ENCODE results near the gene SAP130.
"Not testable (repeated sequence)": the region's sequence is repeated elsewhere in the genome, so short reads cannot be mapped to it uniquely, and the experiment has no call there.

SAP130 gene

GRCh38 chr2:127953128-127953718 lies 74.6 kb downstream of the SAP130 start:
- peak; percentile 39 for DNase-seq (ENCODE audit: low read depth)

GRCh38 chr2:127951026-127951425 lies 76.8 kb downstream of the SAP130 start:
- peak; percentile 83 for DNase-seq (ENCODE audit: low read depth)

GRCh38 chr2:127950264-127950663 lies 77.6 kb downstream of the SAP130 start:
- no peak for DNase-seq (ENCODE audit: low read depth)

GRCh38 chr2:127945281-127945680 lies 82.6 kb downstream of the SAP130 start:
- DNase-seq (ENCODE audit: low read depth), result no peak

- DNase-seq (ENCODE audit: low read depth), result peak; percentile 7
Measured at GRCh38 chr2:127943186-127943585, 84.7 kb downstream of the SAP130 start.

- DNase-seq (ENCODE audit: low read depth), result no peak
Measured at GRCh38 chr2:127942002-127942401, 85.9 kb downstream of the SAP130 start.

GRCh38 chr2:127941461-127941860 lies 86.4 kb downstream of the SAP130 start:
- DNase-seq (ENCODE audit: low read depth), result no peak

- DNase-seq (ENCODE audit: low read depth), result no peak
Measured at GRCh38 chr2:127940641-127941040, 87.2 kb downstream of the SAP130 start.

GRCh38 chr2:127935337-127935736 lies 92.5 kb downstream of the SAP130 start:
- DNase-seq (ENCODE audit: low read depth), result no peak

GRCh38 chr2:127932199-127932876 lies 95.5 kb downstream of the SAP130 start:
- peak; percentile 87 for DNase-seq (ENCODE audit: low read depth)

- DNase-seq (ENCODE audit: low read depth), result no peak
Measured at GRCh38 chr2:127929449-127929848, 98.4 kb downstream of the SAP130 start.

- DNase-seq (ENCODE audit: low read depth), result no peak
Measured at GRCh38 chr2:127927384-127927783, 100.5 kb downstream of the SAP130 start.

- peak; percentile 66 for DNase-seq (ENCODE audit: low read depth)
Measured at GRCh38 chr2:127917916-127918315, 109.9 kb downstream of the SAP130 start.

GRCh38 chr2:127913808-127914457 lies 113.9 kb downstream of the SAP130 start:
- no peak for DNase-seq (ENCODE audit: low read depth)

GRCh38 chr2:127911737-127912136 lies 116.1 kb downstream of the SAP130 start:
- no peak for DNase-seq (ENCODE audit: low read depth)

- no peak for DNase-seq (ENCODE audit: low read depth)
Measured at GRCh38 chr2:127910415-127910814, 117.4 kb downstream of the SAP130 start.

GRCh38 chr2:127909019-127909418 lies 118.8 kb downstream of the SAP130 start:
- DNase-seq (ENCODE audit: low read depth), result no peak

GRCh38 chr2:127907733-127908400 lies 120.0 kb downstream of the SAP130 start:
- not testable (repeated sequence) for DNase-seq (ENCODE audit: low read depth)

GRCh38 chr2:127906206-127906926 lies 121.5 kb downstream of the SAP130 start:
- no peak for DNase-seq (ENCODE audit: low read depth)

GRCh38 chr2:127901339-127902056 lies 126.4 kb downstream of the SAP130 start:
- DNase-seq (ENCODE audit: low read depth), result no peak

- no peak for DNase-seq (ENCODE audit: low read depth)
Measured at GRCh38 chr2:127897531-127898211, 130.2 kb downstream of the SAP130 start.

All from iris pigment epithelial cell (primary cell).